Osteocyte (in vitro differentiated cells): ENCODE measurements around the gene AMPD2. TPM values are rescaled to one million over a fixed set of nuclear protein-coding genes. Genes with fewer than 3 reads are reported as not detected.

Experiments
- DNase-seq: peaks from one replicate; pipeline ENCODE4 v3.0.0; 2021; ENCODE audit warnings: mixed read lengths; ENCODE audit not compliant: unreplicated experiment; ENCODE audit errors: extremely low spot score
- H3K27ac Mint-ChIP-seq: one replicate; pipeline ENCODE4 v1.8.0; 2021; ENCODE audit warnings: mild to moderate bottlenecking, mixed read lengths; ENCODE audit not compliant: unreplicated experiment
- H3K27me3 Mint-ChIP-seq: one replicate; pipeline ENCODE4 v1.8.0; 2021; ENCODE audit warnings: mixed read lengths; ENCODE audit not compliant: unreplicated experiment
- H3K36me3 Mint-ChIP-seq: one replicate; pipeline ENCODE4 v1.8.0; 2021; ENCODE audit warnings: mixed read lengths; ENCODE audit not compliant: unreplicated experiment
- H3K4me1 Mint-ChIP-seq: one replicate; pipeline ENCODE4 v1.8.0; 2021; ENCODE audit warnings: mixed read lengths; ENCODE audit not compliant: unreplicated experiment
- H3K4me3 Mint-ChIP-seq: one replicate; pipeline ENCODE4 v1.8.0; 2021; ENCODE audit warnings: mild to moderate bottlenecking, moderate library complexity, mixed read lengths; ENCODE audit not compliant: unreplicated experiment
- H3K9me3 Mint-ChIP-seq: one replicate; pipeline ENCODE4 v1.8.0; 2021; ENCODE audit warnings: mixed read lengths; ENCODE audit not compliant: unreplicated experiment
- total RNA-seq: library from RNA; stranded (reverse); gene quantifications from 2 replicates; pipeline ENCODE4 v1.2.1, GENCODE V29; 2021
- TF ChIP-seq, protein P1 (sequence below): fragments of 200-600 bp; sonication (generic); IDR thresholded peaks from 2 replicates; pipeline ENCODE4 v1.5.0; 2021; ENCODE audit warnings: antibody characterized with exemption, mild to moderate bottlenecking, moderate library complexity

AMPD2 gene
- total RNA-seq, 1 donor from 2014 or later = 64.0 TPM

GRCh38 chr1:109639063-109639840 lies 19.6 kb downstream of the AMPD2 start:
- peak; percentile 74 for DNase-seq
- Mint-ChIP-seq H3K27ac (no peak overlapping the region), H3K4me1 (peaks cover 23% of the 10 kb centered on the region), H3K4me3 (no peak overlapping the region), H3K36me3 (no peaks in the 10 kb centered on the region), H3K27me3 (no peaks in the 10 kb centered on the region), H3K9me3 (no peaks in the 10 kb centered on the region)
- TF ChIP-seq, protein P1, sequence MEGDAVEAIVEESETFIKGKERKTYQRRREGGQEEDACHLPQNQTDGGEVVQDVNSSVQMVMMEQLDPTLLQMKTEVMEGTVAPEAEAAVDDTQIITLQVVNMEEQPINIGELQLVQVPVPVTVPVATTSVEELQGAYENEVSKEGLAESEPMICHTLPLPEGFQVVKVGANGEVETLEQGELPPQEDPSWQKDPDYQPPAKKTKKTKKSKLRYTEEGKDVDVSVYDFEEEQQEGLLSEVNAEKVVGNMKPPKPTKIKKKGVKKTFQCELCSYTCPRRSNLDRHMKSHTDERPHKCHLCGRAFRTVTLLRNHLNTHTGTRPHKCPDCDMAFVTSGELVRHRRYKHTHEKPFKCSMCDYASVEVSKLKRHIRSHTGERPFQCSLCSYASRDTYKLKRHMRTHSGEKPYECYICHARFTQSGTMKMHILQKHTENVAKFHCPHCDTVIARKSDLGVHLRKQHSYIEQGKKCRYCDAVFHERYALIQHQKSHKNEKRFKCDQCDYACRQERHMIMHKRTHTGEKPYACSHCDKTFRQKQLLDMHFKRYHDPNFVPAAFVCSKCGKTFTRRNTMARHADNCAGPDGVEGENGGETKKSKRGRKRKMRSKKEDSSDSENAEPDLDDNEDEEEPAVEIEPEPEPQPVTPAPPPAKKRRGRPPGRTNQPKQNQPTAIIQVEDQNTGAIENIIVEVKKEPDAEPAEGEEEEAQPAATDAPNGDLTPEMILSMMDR = no peak

GRCh38 chr1:109639841-109640184 lies 20.2 kb downstream of the AMPD2 start:
- H3K27ac Mint-ChIP-seq = no peak overlapping the region
- no peak overlapping the region for H3K4me3 Mint-ChIP-seq
- peaks cover 29% of the 10 kb centered on the region for H3K4me1 Mint-ChIP-seq
- no peaks in the 10 kb centered on the region for H3K36me3 Mint-ChIP-seq
- H3K9me3 Mint-ChIP-seq = no peaks in the 10 kb centered on the region
- no peaks in the 10 kb centered on the region for H3K27me3 Mint-ChIP-seq
- peak; percentile 72 for DNase-seq
- TF ChIP-seq, protein P1 = no peak

GRCh38 chr1:109640285-109640865 lies 20.7 kb downstream of the AMPD2 start:
- no peak overlapping the region for H3K27ac Mint-ChIP-seq
- DNase-seq = peak; percentile 93
- H3K36me3 Mint-ChIP-seq = no peaks in the 10 kb centered on the region
- TF ChIP-seq, protein P1 = peak; percentile 93
- peaks cover 35% of the 10 kb centered on the region for H3K4me1 Mint-ChIP-seq
- no peaks in the 10 kb centered on the region for H3K27me3 Mint-ChIP-seq
- H3K4me3 Mint-ChIP-seq = no peak overlapping the region
- H3K9me3 Mint-ChIP-seq = no peaks in the 10 kb centered on the region

- TF ChIP-seq, protein P1 = no peak
- no peak for DNase-seq
- Mint-ChIP-seq H3K27ac (no peak overlapping the region), H3K9me3 (peaks cover 2% of the 10 kb centered on the region), H3K27me3 (no peaks in the 10 kb centered on the region), H3K36me3 (no peaks in the 10 kb centered on the region), H3K4me1 (peaks cover 29% of the 10 kb centered on the region), H3K4me3 (no peak overlapping the region)
Measured at GRCh38 chr1:109641078-109641740, 21.6 kb downstream of the AMPD2 start.

GRCh38 chr1:109641861-109642260 lies 22.2 kb downstream of the AMPD2 start:
- Mint-ChIP-seq H3K27ac (no peak overlapping the region), H3K4me1 (peaks cover 24% of the 10 kb centered on the region), H3K9me3 (peaks cover 4% of the 10 kb centered on the region), H3K36me3 (no peaks in the 10 kb centered on the region), H3K27me3 (no peaks in the 10 kb centered on the region), H3K4me3 (no peak overlapping the region)
- DNase-seq = no peak
- TF ChIP-seq, protein P1 = no peak
